Renal pelvis (tissue), 4 donors: ENCODE measurements around the gene CLCN3. TPM values are rescaled to one million over a fixed set of nuclear protein-coding genes. Genes with fewer than 3 reads are reported as not detected.
A peak's percentile ranks its signal among the peaks of the same experiment; 100 is the strongest.
"Not testable (repeated sequence)": the region's sequence is repeated elsewhere in the genome, so short reads cannot be mapped to it uniquely, and the experiment has no call there.

ENCODE experiments used
- DNase-seq: peaks from one replicate; pipeline ENCODE4 v3.0.0-alpha.2; 2013
- polyA plus RNA-seq, 3 donors: library from polyadenylated mRNA; unstranded; fragments of 120-200 nt; gene quantifications; one replicate each; pipeline ENCODE4 v1.2.1, GENCODE V29; 2013; ENCODE audit not compliant: insufficient read length in 3 of 3

CLCN3 gene
- polyA plus RNA-seq, 3 donors: 51.0 to 70.2 (median 56.8) TPM

GRCh38 chr4:169612871-169613859, 7.2 kb upstream of the CLCN3 start:
- peak; percentile 82 for DNase-seq

- DNase-seq: no peak
Observed at GRCh38 chr4:169615467-169616106, 4.8 kb upstream of the CLCN3 start.

DNA sequence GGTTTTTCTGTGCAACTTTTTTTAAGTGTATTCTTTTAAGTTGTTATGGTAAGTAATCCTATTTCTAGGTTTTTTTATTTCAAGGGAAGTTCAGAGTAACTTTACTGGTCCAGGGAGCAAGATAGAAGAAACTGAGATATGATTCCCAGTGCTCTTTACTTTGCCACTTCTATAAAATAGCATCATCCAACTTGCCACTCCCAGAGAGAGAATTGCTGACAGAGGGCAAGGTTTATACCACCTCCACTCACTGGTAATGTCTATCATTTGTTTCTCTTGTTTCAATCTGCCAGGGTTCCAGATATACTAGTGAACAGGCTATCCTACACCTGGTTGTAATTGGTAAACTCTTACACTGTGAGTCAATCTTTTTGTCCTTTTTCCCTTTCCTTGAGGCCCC, 3.5 kb upstream of the CLCN3 start:
- DNase-seq: no peak

DNA sequence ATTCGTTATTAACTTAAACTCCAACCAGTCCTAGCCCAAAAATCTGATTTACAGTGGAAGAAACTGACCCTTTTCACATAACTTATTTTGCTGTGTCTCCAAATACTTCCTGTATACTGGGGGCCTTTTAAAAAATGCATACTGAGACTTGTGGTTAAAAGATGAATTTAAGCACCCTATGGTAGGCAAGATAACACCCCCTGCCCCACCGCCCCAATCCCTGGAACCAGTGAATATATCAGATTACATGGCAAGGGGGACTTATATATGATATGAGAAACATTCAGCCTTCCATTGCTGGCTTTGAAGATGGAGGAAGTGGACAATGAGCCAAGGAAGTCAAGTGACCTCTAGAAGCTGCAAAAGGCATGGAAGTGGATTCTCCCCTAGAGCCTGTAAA, 3.1 kb upstream of the CLCN3 start:
- DNase-seq: no peak

- DNase-seq: no peak
Observed at GRCh38 chr4:169618286-169618685, 2.1 kb upstream of the CLCN3 start.

DNA sequence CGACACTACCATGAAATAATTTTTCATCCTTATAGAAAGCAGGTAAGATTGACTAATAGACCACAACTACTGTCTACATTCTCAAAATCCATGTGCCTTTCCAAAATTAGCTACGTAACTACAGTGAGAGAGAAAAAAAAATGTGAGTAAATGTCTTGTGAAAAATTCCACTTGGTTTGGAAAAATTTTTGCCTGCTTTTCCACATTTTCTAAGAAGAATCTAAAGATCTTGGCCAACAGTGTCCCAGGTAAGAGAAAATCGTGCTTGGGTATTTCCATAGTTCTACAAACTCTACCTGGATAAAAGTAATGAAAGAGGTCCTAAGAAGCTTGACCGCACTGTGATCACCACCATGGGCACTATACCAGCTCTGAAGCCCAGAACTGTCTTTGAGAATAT, 1.4 kb upstream of the CLCN3 start:
- DNase-seq: no peak

GRCh38 chr4:169619518-169619957, 840 bp upstream of the CLCN3 start:
- DNase-seq: peak; percentile 58

DNA sequence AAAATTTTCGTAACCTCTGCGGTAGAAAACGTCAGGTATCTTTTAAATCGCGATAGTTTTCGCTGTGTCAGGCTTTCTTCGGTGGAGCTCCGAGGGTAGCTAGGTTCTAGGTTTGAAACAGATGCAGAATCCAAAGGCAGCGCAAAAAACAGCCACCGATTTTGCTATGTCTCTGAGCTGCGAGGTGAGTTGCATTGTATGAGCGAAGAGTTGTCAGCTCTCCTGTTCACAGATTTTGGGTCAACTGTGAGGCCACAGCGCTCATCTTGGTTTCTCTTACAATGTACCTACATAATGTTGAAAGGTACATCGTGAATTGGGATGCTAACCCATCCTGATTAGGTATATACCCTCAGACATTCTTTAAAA, 486 bp downstream of the CLCN3 start:
- peak; percentile 34 for DNase-seq

GRCh38 chr4:169621731-169622492, 1.5 kb downstream of the CLCN3 start:
- no peak for DNase-seq

- no peak for DNase-seq
Observed at GRCh38 chr4:169622566-169622965, 2.2 kb downstream of the CLCN3 start.

GRCh38 chr4:169624012-169624411, 3.6 kb downstream of the CLCN3 start:
- DNase-seq: not testable (repeated sequence)

GRCh38 chr4:169625886-169626285, 5.5 kb downstream of the CLCN3 start:
- no peak for DNase-seq

DNA sequence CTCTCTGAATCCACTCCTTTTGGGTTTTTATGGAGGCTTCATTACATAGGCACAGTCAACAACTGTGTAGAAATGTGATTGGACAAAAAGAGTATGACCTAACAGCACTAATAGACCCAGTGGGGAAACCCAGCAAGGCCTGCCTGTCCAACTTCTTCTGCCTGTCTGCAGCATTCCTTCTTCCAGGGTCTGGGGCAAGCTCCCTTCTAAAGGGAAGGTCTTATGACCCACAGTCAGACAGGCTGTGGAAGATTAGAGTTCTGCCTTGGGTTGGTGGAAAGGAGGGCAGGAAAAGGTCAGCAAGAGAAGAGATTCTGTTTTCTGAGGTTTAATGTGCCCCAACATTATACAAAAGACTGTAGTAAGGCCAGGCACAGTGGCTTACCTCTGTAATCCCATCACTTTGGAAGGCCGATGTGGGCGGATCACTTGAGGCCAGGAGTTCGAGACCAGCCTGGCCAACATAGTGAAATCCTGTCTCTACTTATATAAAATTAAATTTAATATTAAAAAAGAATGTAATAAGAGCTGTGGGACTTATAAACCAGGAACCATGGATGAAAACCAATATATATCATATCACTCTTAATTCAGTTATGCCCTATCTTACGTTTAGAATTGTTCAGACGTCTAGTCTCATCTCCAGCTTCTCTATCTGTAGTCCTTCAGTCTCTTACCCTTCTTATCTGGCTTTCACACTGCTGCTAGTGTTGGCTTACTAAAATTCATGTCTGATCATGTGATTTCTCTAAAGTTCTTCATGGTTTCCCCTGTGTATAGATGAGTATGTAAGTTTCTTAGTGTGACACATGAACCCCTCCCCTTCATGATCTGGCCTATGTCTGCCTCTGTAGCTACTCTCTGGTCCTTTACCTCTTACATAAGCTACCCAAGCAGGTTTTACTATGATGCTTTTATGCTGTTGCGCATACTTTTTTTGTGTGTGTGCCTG, 6.2 kb downstream of the CLCN3 start:
- DNase-seq: no peak

GRCh38 chr4:169627307-169627706, 6.9 kb downstream of the CLCN3 start:
- no peak for DNase-seq

GRCh38 chr4:169628579-169628978, 8.2 kb downstream of the CLCN3 start:
- no peak for DNase-seq

DNA sequence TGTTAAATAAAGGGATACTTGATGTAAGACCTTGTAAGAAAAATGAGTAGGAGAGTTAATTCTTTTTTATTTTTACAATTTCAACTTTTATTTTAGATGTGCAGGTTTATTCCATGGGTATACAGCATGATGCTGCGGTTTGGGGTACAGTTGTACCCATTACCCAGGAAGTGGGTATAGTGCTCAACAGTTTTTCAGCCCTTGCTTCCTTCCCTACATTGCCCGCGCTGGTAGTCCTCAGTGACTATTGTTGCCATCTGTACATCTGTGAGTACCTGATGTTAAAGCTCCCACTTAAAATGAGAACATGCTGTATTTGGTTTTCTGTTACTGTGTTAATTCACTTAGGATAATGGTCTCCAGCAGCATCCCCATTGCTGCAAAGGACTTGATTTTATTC, 9.7 kb downstream of the CLCN3 start:
- DNase-seq: no peak

DNA sequence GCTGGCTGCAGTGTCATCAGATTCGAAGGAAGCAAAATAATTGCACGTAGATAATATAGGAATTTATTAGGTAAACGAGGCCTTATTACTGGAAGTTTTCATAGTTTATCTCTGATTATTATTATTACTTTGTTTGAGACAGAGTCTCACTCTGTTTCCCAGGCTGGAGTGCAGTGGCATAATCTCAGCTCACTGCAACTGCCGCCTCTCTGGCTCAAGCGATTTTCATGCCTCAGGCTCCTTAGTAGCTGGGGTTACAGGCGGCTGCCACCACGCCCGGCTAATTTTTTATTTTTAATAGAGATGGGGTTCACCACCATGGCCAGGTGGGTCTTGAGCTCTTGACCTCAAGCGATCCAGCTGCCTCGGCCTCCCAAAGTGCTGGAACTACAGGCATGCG, 12.5 kb downstream of the CLCN3 start:
- DNase-seq: no peak

DNA sequence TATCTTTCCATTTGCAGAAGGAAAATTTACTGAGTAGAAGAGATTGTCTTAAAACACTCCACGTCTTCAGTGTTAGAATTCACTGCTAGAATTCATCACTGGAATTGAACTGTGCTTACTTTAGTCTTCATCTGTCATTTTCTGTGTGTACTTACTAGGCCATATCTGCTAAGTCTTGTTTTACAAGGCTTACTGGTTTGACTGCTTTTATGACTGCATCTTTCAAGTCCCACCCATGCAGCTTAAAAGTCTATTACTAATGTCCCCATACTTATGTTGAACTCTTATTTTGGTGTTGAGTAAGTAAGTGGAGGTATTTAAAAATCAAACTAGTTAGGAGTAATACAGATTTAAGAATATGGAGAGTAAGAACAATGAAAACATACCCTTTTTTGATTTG, 14.6 kb downstream of the CLCN3 start:
- DNase-seq: peak; percentile 36

DNA sequence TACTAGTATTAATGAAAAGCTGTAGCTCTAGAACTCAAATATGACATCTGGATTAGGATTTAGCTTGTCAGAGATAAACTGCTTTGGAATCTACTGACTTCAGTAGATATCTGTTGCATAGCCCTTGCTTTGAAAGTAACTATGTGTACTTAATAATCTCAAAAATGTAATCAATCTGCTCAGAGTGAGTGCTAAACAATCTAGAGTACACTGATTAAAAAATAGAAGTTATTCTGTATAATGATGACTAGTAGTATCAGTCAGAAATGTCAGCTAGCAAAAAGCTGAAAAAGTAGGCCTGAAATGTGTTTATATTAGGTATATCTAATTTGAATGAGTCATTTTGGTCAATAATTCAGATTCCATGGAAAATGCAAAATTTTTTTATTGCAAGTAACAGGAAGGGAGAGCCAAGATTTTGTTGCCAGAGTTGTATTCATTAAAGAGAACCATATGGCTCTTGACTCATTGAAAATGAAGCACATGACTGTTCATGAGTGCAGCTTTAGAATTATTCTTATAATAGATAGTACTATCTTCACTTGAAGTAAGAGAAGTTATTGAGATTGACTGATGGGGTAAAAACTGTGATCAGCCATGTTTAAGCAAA, 20.0 kb downstream of the CLCN3 start:
- DNase-seq: no peak

- DNase-seq: no peak
Observed at GRCh38 chr4:169644802-169645201, 24.4 kb downstream of the CLCN3 start.

GRCh38 chr4:169645627-169646026, 25.2 kb downstream of the CLCN3 start:
- no peak for DNase-seq
